Measurements from ENCODE around the gene ARHGEF4.
"Not testable (repeated sequence)": the region's sequence is repeated elsewhere in the genome, so short reads cannot be mapped to it uniquely, and the experiment has no call there.

ARHGEF4 gene

DNA sequence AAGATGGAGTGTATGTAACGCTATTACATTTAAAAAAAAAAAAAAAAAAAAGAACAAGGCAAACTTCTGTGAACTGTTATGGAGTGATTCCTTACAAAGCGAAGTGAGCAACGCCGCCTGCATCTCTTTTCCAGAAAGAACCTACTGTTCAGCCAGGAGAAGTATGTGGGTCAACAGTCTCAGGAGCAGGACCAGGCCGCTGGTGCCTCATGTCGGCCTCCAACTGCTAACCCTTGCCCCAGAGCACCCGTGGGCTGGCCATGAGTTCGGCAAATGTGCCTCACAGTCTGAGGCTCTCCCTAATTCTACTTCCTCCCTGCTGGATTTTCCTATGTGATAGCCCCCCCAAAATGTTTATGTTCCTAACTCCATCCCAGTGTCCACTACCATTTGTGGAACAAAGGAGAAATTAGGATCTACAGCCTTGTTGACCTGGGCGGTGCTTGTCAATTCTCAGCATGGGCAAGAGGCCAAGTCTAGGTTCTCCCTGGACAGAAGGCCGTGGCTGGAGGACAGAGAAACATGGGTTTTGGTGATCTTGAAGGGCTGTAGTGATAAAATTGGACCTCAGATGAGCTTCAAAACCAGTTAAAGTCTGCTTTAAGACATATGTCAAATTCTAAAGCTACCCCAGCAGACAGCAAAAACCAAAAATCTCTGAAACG is 240.6 kb downstream of the ARHGEF4 start:
- Histone ChIP-seq H3K4me1 (ENCODE audit: insufficient read depth, low read length, poor library complexity, severe bottlenecking) (no peaks in the 10 kb centered on the region), H3K79me2 (ENCODE audit: insufficient read depth, low read length) (peaks cover 87% of the 10 kb centered on the region), H3K4me3 (ENCODE audit: low read length, poor library complexity, severe bottlenecking) (no peak overlapping the region), H3F3A (ENCODE audit: low read depth) (no peaks in the 10 kb centered on the region), H3K27me3 (ENCODE audit: insufficient read depth, low read length, poor library complexity, severe bottlenecking) (no peaks in the 10 kb centered on the region), H3K9ac (ENCODE audit: low read depth, low read length, poor library complexity, severe bottlenecking) (no peak overlapping the region), H3K4me2 (ENCODE audit: low read depth, low read length, poor library complexity, severe bottlenecking) (no peak overlapping the region), H3K9me3 (ENCODE audit: insufficient read depth, low read depth, low read length) (no peaks in the 10 kb centered on the region), H2AFZ (ENCODE audit: low read length) (no peak overlapping the region), H3K36me3 (ENCODE audit: insufficient read depth, low read length) (peaks cover 88% of the 10 kb centered on the region), H4K20me1 (ENCODE audit: insufficient read depth, low read length, poor library complexity, severe bottlenecking) (peaks cover 57% of the 10 kb centered on the region), H3K9me2 (replicated peaks; ENCODE audit: low read depth, low read length) (no peaks in the 10 kb centered on the region)
- TF ChIP-seq, protein P1, sequence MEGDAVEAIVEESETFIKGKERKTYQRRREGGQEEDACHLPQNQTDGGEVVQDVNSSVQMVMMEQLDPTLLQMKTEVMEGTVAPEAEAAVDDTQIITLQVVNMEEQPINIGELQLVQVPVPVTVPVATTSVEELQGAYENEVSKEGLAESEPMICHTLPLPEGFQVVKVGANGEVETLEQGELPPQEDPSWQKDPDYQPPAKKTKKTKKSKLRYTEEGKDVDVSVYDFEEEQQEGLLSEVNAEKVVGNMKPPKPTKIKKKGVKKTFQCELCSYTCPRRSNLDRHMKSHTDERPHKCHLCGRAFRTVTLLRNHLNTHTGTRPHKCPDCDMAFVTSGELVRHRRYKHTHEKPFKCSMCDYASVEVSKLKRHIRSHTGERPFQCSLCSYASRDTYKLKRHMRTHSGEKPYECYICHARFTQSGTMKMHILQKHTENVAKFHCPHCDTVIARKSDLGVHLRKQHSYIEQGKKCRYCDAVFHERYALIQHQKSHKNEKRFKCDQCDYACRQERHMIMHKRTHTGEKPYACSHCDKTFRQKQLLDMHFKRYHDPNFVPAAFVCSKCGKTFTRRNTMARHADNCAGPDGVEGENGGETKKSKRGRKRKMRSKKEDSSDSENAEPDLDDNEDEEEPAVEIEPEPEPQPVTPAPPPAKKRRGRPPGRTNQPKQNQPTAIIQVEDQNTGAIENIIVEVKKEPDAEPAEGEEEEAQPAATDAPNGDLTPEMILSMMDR (conservative IDR thresholded peaks at IDR 0.05; ENCODE audit: low read length): no peak
- no peak for TF ChIP-seq EZH2phosphoT487 (IDR thresholded peaks at IDR 0.05; ENCODE audit: borderline replicate concordance)

DNA sequence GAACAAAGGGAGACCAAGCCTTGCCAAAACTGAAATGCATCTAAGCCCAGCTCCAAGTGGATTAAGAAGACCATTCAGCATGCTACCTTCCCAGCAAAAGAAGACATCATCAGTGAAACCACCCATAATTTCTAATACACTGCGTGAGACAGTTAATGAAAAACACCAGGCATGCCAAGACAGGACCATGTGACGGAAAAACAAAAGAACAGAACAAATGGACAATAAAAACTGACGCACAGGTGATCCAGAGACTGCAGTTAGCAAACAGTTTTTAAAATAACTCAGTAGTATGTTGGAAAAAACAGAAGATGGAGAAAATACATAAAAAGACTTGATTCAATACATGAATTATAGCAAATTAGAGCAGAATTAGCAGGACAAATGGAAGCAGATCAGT is 241.3 kb downstream of the ARHGEF4 start:
- Histone ChIP-seq H3K79me2 (ENCODE audit: insufficient read depth, low read length) (peaks cover 88% of the 10 kb centered on the region), H4K20me1 (ENCODE audit: insufficient read depth, low read length, poor library complexity, severe bottlenecking) (peaks cover 58% of the 10 kb centered on the region), H3K9ac (ENCODE audit: low read depth, low read length, poor library complexity, severe bottlenecking) (no peak overlapping the region), H3K36me3 (ENCODE audit: insufficient read depth, low read length) (peaks cover 88% of the 10 kb centered on the region), H3F3A (ENCODE audit: low read depth) (no peaks in the 10 kb centered on the region), H3K9me2 (replicated peaks; ENCODE audit: low read depth, low read length) (no peaks in the 10 kb centered on the region), H3K27me3 (ENCODE audit: insufficient read depth, low read length, poor library complexity, severe bottlenecking) (no peaks in the 10 kb centered on the region), H3K4me1 (ENCODE audit: insufficient read depth, low read length, poor library complexity, severe bottlenecking) (no peaks in the 10 kb centered on the region), H3K9me3 (ENCODE audit: insufficient read depth, low read depth, low read length) (no peaks in the 10 kb centered on the region), H3K4me3 (ENCODE audit: low read length, poor library complexity, severe bottlenecking) (no peak overlapping the region), H3K4me2 (ENCODE audit: low read depth, low read length, poor library complexity, severe bottlenecking) (no peak overlapping the region), H2AFZ (ENCODE audit: low read length) (no peak overlapping the region)
- TF ChIP-seq, protein P1 (conservative IDR thresholded peaks at IDR 0.05; ENCODE audit: low read length): no peak
- TF ChIP-seq EZH2phosphoT487 (IDR thresholded peaks at IDR 0.05; ENCODE audit: borderline replicate concordance): no peak

DNA sequence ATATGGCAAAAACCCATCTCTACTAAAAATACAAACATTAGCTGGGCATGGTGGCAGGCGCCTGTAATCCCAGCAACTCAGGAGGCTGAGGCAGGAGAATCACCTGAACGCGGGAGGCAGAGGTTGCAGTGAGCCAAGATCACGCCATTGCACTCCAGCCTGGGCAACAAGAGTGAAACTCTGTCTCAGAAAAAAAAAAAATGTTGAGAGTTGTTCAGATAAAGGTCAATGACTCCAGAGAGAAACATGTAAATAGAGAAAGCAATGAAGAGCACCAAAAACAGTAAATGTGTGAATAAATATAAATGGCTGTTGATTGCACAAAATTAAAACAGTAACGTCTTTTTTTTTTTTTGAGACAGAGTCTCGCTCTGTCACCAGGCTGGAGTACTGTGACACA is 243.2 kb downstream of the ARHGEF4 start:
- H3K9ac ChIP-seq (ENCODE audit: low read depth, low read length, poor library complexity, severe bottlenecking); H3K9me3 ChIP-seq (ENCODE audit: insufficient read depth, low read depth, low read length); H3K9me2 ChIP-seq (replicated peaks; ENCODE audit: low read depth, low read length); H2AFZ ChIP-seq (ENCODE audit: low read length); H3K4me2 ChIP-seq (ENCODE audit: low read depth, low read length, poor library complexity, severe bottlenecking); H3F3A ChIP-seq (ENCODE audit: low read depth); H3K4me1 ChIP-seq (ENCODE audit: insufficient read depth, low read length, poor library complexity, severe bottlenecking); H3K27me3 ChIP-seq (ENCODE audit: insufficient read depth, low read length, poor library complexity, severe bottlenecking); H3K4me3 ChIP-seq (ENCODE audit: low read length, poor library complexity, severe bottlenecking): not testable (repeated sequence)
- Histone ChIP-seq H3K36me3 (ENCODE audit: insufficient read depth, low read length) (peaks cover 72% of the 10 kb centered on the region), H4K20me1 (ENCODE audit: insufficient read depth, low read length, poor library complexity, severe bottlenecking) (peaks cover 64% of the 10 kb centered on the region), H3K79me2 (ENCODE audit: insufficient read depth, low read length) (peaks cover 88% of the 10 kb centered on the region)

DNA sequence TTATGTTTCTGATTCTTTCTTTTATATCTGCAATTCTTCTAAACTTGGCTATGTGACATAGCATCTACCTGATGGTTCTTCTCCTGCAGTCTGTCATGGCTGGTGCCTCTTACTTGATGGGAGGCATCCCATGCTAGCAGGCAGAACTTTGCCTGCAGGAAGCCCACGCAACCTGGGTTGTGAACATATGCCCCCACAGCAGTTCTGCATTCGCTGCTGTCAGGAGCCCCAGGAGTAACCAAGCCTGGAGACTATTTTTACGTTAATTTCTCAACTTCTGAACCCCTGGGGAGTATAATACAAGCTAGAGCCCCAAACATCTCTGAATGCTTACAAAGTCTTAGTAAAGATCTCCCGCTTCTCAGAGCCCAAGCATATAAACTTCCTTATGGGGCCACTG is 244.5 kb downstream of the ARHGEF4 start:
- H3K9me3 ChIP-seq (ENCODE audit: insufficient read depth, low read depth, low read length): no peaks in the 10 kb centered on the region
- H2AFZ ChIP-seq (ENCODE audit: low read length): no peak overlapping the region
- peaks cover 64% of the 10 kb centered on the region for H4K20me1 ChIP-seq (ENCODE audit: insufficient read depth, low read length, poor library complexity, severe bottlenecking)
- H3K9ac ChIP-seq (ENCODE audit: low read depth, low read length, poor library complexity, severe bottlenecking): no peak overlapping the region
- peaks cover 67% of the 10 kb centered on the region for H3K36me3 ChIP-seq (ENCODE audit: insufficient read depth, low read length)
- no peaks in the 10 kb centered on the region for H3K27me3 ChIP-seq (ENCODE audit: insufficient read depth, low read length, poor library complexity, severe bottlenecking)
- H3K4me1 ChIP-seq (ENCODE audit: insufficient read depth, low read length, poor library complexity, severe bottlenecking): peaks cover 12% of the 10 kb centered on the region
- H3K9me2 ChIP-seq (replicated peaks; ENCODE audit: low read depth, low read length): no peaks in the 10 kb centered on the region
- H3K4me2 ChIP-seq (ENCODE audit: low read depth, low read length, poor library complexity, severe bottlenecking): no peak overlapping the region
- no peaks in the 10 kb centered on the region for H3F3A ChIP-seq (ENCODE audit: low read depth)
- TF ChIP-seq, protein P1 (conservative IDR thresholded peaks at IDR 0.05; ENCODE audit: low read length): no peak
- no peak for TF ChIP-seq EZH2phosphoT487 (IDR thresholded peaks at IDR 0.05; ENCODE audit: borderline replicate concordance)
- no peak overlapping the region for H3K4me3 ChIP-seq (ENCODE audit: low read length, poor library complexity, severe bottlenecking)
- H3K79me2 ChIP-seq (ENCODE audit: insufficient read depth, low read length): peaks cover 88% of the 10 kb centered on the region

Measured in Loucy (cell line).